ENCODE data around the gene SFXN5. TPM values are rescaled to one million over a fixed set of nuclear protein-coding genes. Genes with fewer than 3 reads are reported as not detected.

SFXN5 gene
- total and polyA plus RNA-seq, 2 donors (not counting 3 experiments of a cell fraction or from before 2014, with no cell fraction given), result 18.7 to 28.6 TPM

- BruUV-seq (replicated peaks), result no TSS peak
- TF ChIP-seq GATA2 (IDR thresholded peaks at IDR 0.05; ENCODE audit: insufficient read depth, insufficient read length, low read depth, low read length) (no peak), MAX (IDR thresholded peaks at IDR 0.05; ENCODE audit: insufficient read depth, insufficient read length) (no peak), CTCF (IDR thresholded peaks at IDR 0.05; ENCODE audit: extremely low read depth in 1 of 2, insufficient read depth in 1 of 2, low read depth in 1 of 2, low read length in 2 of 2) (no peak), FOS (IDR thresholded peaks at IDR 0.05; ENCODE audit: borderline replicate concordance, insufficient read depth, low read length) (no peak), EZH2 (IDR thresholded peaks at IDR 0.05; ENCODE audit: borderline replicate concordance, low read depth, low read length, severe bottlenecking) (no peak), POLR2AphosphoS5 (IDR thresholded peaks at IDR 0.05; ENCODE audit: insufficient read depth, low read depth, low read length) (no peak), JUN (IDR thresholded peaks at IDR 0.05; ENCODE audit: borderline replicate concordance, insufficient read depth, insufficient read length, low read depth) (no peak), MYC (IDR thresholded peaks at IDR 0.05; ENCODE audit: low read depth, low read length) (no peak), POLR2A (IDR thresholded peaks at IDR 0.05; ENCODE audit: low read depth, low read length) (no peak)
- no peak overlapping the region for H3K27ac ChIP-seq (ENCODE audit: insufficient read depth, low read depth, low read length)
- H2AFZ ChIP-seq (ENCODE audit: low read depth, low read length), result no peak overlapping the region
- no peak overlapping the region for H3K4me3 ChIP-seq (replicated peaks in 1 of 3; ENCODE audit: insufficient read depth in 1 of 3, low read depth in 1 of 3, low read length in 3 of 3)
- peaks cover 0 to 2% of the 10 kb centered on the region in 2 experiments for H3K36me3 ChIP-seq (ENCODE audit: control insufficient read depth in 2 of 2, extremely low read depth in 1 of 2, insufficient read depth in 2 of 2, low read length in 2 of 2)
- POLR2A ChIA-PET, result no interaction called here
- H3K27me3 ChIP-seq (ENCODE audit: control insufficient read depth in 2 of 2, insufficient read depth in 2 of 2, low read length in 2 of 2), result no peaks in the 10 kb centered on the region
- H3K4me1 ChIP-seq (ENCODE audit: control insufficient read depth, extremely low read depth, insufficient read depth, low read length), result no peaks in the 10 kb centered on the region
- no peaks in the 10 kb centered on the region for H3K79me2 ChIP-seq (ENCODE audit: control insufficient read depth, insufficient read depth, low read length)
- no peak for DNase-seq (ENCODE audit: low read depth, low spot score)
- H4K20me1 ChIP-seq (replicated peaks; ENCODE audit: control insufficient read depth, extremely low read depth, insufficient read depth, low read length), result no peaks in the 10 kb centered on the region
- no peak overlapping the region for H3K4me2 ChIP-seq (ENCODE audit: insufficient read depth, low read length)
- no peaks in the 10 kb centered on the region for H3K9me1 ChIP-seq (replicated peaks; ENCODE audit: control insufficient read depth, extremely low read depth, insufficient read depth, low read length)
- dilution Hi-C loops (cut with MboI; ENCODE audit: extremely low pct_ligation_motif_present, low sequenced_read_pairs), result no loop called here
- no peak for FAIRE-seq
- intact Hi-C loops (cut with micrococcal nuclease), result loop anchor here (1.0 kb wide), 5 partner anchors 77 to 183 kb away; partner anchors contain the start of gene SFXN5
- CTCF ChIA-PET, result interaction anchor here (1.0 to 3.7 kb wide), 13 partner anchors 10 to 219 kb away, joined by 3 to 45 read pairs (median 6); no protein-coding TSS in a partner anchor
- H3K9ac ChIP-seq (replicated peaks; ENCODE audit: extremely low read depth, insufficient read depth, low read length), result no peak overlapping the region
- no peaks in the 10 kb centered on the region for H3K9me3 ChIP-seq (replicated peaks; ENCODE audit: control insufficient read depth, insufficient read depth, low read length)
These were observed 77.6 kb downstream of the SFXN5 start for GRCh38 chr2:72993933-72994280.
